ENCODE measurements around the gene CCDC141.
"Not testable (repeated sequence)": the region's sequence is repeated elsewhere in the genome, so short reads cannot be mapped to it uniquely, and the experiment has no call there.

CCDC141 gene

GRCh38 chr2:179049546-179050311 is at the start of gene CCDC141:
TSS of gene CCDC141 (minus strand) at chr2:179050137. CDS start at chr2:179049941, 196 bp downstream.
- DNase-seq (ENCODE audit: low read depth) = no peak

- no peak for DNase-seq (ENCODE audit: low read depth)
These were observed 48.2 kb upstream of the CCDC141 start for GRCh38 chr2:179098080-179098689.

GRCh38 chr2:179097131-179097530 is 47.2 kb upstream of the CCDC141 start:
- DNase-seq (ENCODE audit: low read depth) = no peak

- no peak for DNase-seq (ENCODE audit: low read depth)
These were observed 46.2 kb upstream of the CCDC141 start for GRCh38 chr2:179096090-179096489.

- not testable (repeated sequence) for DNase-seq (ENCODE audit: low read depth)
These were observed 43.0 kb upstream of the CCDC141 start for GRCh38 chr2:179092912-179093311.

- no peak for DNase-seq (ENCODE audit: low read depth)
These were observed 32.8 kb upstream of the CCDC141 start for GRCh38 chr2:179082697-179083096.

GRCh38 chr2:179081954-179082353 is 32.0 kb upstream of the CCDC141 start:
- DNase-seq (ENCODE audit: low read depth) = no peak

- DNase-seq (ENCODE audit: low read depth) = no peak
These were observed 22.6 kb upstream of the CCDC141 start for GRCh38 chr2:179072527-179072926.

GRCh38 chr2:179071810-179072355 is 21.9 kb upstream of the CCDC141 start:
- DNase-seq (ENCODE audit: low read depth) = no peak

- DNase-seq (ENCODE audit: low read depth) = no peak
These were observed 21.0 kb upstream of the CCDC141 start for GRCh38 chr2:179070895-179071294.

GRCh38 chr2:179069685-179070084 is 19.7 kb upstream of the CCDC141 start:
- no peak for DNase-seq (ENCODE audit: low read depth)

- no peak for DNase-seq (ENCODE audit: low read depth)
These were observed 19.2 kb upstream of the CCDC141 start for GRCh38 chr2:179068991-179069643.

GRCh38 chr2:179059026-179059700 is 9.2 kb upstream of the CCDC141 start:
- no peak for DNase-seq (ENCODE audit: low read depth)

- DNase-seq (ENCODE audit: low read depth) = no peak
These were observed 7.8 kb upstream of the CCDC141 start for GRCh38 chr2:179057737-179058136.

GRCh38 chr2:179053568-179053967 is 3.6 kb upstream of the CCDC141 start:
- DNase-seq (ENCODE audit: low read depth) = not testable (repeated sequence)

GRCh38 chr2:179051250-179051649 is 1.3 kb upstream of the CCDC141 start:
- DNase-seq (ENCODE audit: low read depth) = no peak

GRCh38 chr2:179050755-179051154 is 818 bp upstream of the CCDC141 start:
- no peak for DNase-seq (ENCODE audit: low read depth)

GRCh38 chr2:179049203-179049545 is 763 bp downstream of the CCDC141 start:
- DNase-seq (ENCODE audit: low read depth) = no peak

- no peak for DNase-seq (ENCODE audit: low read depth)
These were observed 1.8 kb downstream of the CCDC141 start for GRCh38 chr2:179048099-179048498.

GRCh38 chr2:179045602-179046001 is 4.3 kb downstream of the CCDC141 start:
- not testable (repeated sequence) for DNase-seq (ENCODE audit: low read depth)

- no peak for DNase-seq (ENCODE audit: low read depth)
These were observed 5.4 kb downstream of the CCDC141 start for GRCh38 chr2:179044500-179044899.

- no peak for DNase-seq (ENCODE audit: low read depth)
These were observed 12.1 kb downstream of the CCDC141 start for GRCh38 chr2:179037807-179038206.

Measured in fibroblast of gingiva (primary cell).